H1 (cell line): Measurements from ENCODE around the gene CUZD1. TPM values are rescaled to one million over a fixed set of nuclear protein-coding genes. Genes with fewer than 3 reads are reported as not detected.

Experiments used
- KDM5A ChIP-seq: fragments of 200-600 bp; IDR thresholded peaks from 2 replicates; pipeline ENCODE4 v1.7.1; 2012; ENCODE audit warnings: mild to moderate bottlenecking, low read length, inconsistent platforms, mixed read lengths
- polyA plus RNA-seq, 7 experiments: library from polyadenylated mRNA; depleted of rRNA in 3 of 7; stranded (reverse) in 5 of 7; unstranded in 2 of 7; fragments of >200 nt in 5 of 7; fragments of 200-250 nt in 2 of 7; gene quantifications; 1 replicate in 5 of 7; 2 replicates in 1 of 7; 4 replicates in 1 of 7; pipeline versions ENCODE4 v1.2.1 to v1.2.3, GENCODE V29; 2011 to 2013; ENCODE audit warnings: missing spikeins in 2 of 7, mixed read lengths in 2 of 7
- total RNA-seq: library from RNA; stranded (reverse); fragmentation: NEBNext Ultra II Directional; extraction: Animal tissue kit (Norgen Biotek cat#: 25700); gene quantifications from 2 replicates; pipeline ENCODE4 v1.2.1, GENCODE V29; 2021
- TF ChIP-seq, protein P1 (sequence below): fragments of 300-600 bp; sonication (generic); IDR thresholded peaks from 2 replicates; pipeline ENCODE4 v1.7.1; 2012; ENCODE audit warnings: low read length, moderate library complexity, mild to moderate bottlenecking, inconsistent platforms; ENCODE audit not compliant: insufficient replicate concordance
- TF ChIP-seq, protein P2 (sequence below): IDR thresholded peaks from 2 replicates; pipeline ENCODE4 v1.6.1; 2011; ENCODE audit warnings: low read length, improper control_type of control experiment

The CUZD1 gene
- total and polyA plus RNA-seq, 2 of the 8 experiments (the other 6 are each of a cell fraction or from before 2014, with no cell fraction given) = 11.9 to 30.0 TPM

DNA sequence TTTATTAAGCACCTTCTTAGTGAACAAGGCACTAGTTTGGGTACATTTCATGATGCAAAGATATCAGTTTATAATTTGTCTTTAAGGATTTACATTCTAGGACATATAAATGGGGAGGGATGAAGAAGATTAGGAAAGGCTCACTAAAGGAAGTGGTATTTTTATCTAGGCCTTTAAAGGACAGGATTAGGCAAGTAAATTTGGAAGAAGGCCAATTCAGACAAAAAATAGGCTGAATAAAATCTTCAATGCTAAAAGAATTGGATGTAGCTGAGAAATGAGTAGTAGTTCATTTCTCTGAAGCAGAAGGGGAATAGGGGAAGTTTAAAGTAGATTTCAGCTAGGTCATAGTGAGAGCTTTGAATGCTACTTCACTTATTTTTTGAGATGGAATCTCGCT is 38.5 kb upstream of the CUZD1 start (continued):
- TF ChIP-seq, protein P1, sequence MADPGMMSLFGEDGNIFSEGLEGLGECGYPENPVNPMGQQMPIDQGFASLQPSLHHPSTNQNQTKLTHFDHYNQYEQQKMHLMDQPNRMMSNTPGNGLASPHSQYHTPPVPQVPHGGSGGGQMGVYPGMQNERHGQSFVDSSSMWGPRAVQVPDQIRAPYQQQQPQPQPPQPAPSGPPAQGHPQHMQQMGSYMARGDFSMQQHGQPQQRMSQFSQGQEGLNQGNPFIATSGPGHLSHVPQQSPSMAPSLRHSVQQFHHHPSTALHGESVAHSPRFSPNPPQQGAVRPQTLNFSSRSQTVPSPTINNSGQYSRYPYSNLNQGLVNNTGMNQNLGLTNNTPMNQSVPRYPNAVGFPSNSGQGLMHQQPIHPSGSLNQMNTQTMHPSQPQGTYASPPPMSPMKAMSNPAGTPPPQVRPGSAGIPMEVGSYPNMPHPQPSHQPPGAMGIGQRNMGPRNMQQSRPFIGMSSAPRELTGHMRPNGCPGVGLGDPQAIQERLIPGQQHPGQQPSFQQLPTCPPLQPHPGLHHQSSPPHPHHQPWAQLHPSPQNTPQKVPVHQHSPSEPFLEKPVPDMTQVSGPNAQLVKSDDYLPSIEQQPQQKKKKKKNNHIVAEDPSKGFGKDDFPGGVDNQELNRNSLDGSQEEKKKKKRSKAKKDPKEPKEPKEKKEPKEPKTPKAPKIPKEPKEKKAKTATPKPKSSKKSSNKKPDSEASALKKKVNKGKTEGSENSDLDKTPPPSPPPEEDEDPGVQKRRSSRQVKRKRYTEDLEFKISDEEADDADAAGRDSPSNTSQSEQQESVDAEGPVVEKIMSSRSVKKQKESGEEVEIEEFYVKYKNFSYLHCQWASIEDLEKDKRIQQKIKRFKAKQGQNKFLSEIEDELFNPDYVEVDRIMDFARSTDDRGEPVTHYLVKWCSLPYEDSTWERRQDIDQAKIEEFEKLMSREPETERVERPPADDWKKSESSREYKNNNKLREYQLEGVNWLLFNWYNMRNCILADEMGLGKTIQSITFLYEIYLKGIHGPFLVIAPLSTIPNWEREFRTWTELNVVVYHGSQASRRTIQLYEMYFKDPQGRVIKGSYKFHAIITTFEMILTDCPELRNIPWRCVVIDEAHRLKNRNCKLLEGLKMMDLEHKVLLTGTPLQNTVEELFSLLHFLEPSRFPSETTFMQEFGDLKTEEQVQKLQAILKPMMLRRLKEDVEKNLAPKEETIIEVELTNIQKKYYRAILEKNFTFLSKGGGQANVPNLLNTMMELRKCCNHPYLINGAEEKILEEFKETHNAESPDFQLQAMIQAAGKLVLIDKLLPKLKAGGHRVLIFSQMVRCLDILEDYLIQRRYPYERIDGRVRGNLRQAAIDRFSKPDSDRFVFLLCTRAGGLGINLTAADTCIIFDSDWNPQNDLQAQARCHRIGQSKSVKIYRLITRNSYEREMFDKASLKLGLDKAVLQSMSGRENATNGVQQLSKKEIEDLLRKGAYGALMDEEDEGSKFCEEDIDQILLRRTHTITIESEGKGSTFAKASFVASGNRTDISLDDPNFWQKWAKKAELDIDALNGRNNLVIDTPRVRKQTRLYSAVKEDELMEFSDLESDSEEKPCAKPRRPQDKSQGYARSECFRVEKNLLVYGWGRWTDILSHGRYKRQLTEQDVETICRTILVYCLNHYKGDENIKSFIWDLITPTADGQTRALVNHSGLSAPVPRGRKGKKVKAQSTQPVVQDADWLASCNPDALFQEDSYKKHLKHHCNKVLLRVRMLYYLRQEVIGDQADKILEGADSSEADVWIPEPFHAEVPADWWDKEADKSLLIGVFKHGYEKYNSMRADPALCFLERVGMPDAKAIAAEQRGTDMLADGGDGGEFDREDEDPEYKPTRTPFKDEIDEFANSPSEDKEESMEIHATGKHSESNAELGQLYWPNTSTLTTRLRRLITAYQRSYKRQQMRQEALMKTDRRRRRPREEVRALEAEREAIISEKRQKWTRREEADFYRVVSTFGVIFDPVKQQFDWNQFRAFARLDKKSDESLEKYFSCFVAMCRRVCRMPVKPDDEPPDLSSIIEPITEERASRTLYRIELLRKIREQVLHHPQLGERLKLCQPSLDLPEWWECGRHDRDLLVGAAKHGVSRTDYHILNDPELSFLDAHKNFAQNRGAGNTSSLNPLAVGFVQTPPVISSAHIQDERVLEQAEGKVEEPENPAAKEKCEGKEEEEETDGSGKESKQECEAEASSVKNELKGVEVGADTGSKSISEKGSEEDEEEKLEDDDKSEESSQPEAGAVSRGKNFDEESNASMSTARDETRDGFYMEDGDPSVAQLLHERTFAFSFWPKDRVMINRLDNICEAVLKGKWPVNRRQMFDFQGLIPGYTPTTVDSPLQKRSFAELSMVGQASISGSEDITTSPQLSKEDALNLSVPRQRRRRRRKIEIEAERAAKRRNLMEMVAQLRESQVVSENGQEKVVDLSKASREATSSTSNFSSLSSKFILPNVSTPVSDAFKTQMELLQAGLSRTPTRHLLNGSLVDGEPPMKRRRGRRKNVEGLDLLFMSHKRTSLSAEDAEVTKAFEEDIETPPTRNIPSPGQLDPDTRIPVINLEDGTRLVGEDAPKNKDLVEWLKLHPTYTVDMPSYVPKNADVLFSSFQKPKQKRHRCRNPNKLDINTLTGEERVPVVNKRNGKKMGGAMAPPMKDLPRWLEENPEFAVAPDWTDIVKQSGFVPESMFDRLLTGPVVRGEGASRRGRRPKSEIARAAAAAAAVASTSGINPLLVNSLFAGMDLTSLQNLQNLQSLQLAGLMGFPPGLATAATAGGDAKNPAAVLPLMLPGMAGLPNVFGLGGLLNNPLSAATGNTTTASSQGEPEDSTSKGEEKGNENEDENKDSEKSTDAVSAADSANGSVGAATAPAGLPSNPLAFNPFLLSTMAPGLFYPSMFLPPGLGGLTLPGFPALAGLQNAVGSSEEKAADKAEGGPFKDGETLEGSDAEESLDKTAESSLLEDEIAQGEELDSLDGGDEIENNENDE = no peak
- TF ChIP-seq, protein P2, sequence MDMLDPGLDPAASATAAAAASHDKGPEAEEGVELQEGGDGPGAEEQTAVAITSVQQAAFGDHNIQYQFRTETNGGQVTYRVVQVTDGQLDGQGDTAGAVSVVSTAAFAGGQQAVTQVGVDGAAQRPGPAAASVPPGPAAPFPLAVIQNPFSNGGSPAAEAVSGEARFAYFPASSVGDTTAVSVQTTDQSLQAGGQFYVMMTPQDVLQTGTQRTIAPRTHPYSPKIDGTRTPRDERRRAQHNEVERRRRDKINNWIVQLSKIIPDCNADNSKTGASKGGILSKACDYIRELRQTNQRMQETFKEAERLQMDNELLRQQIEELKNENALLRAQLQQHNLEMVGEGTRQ = no peak
- TF ChIP-seq KDM5A = no peak
